GM19328 (cell line): Measurements from ENCODE around the gene C16orf89.
"Not testable (repeated sequence)": the region's sequence is repeated elsewhere in the genome, so short reads cannot be mapped to it uniquely, and the experiment has no call there.

Experiments
- ATAC-seq: cut with Tn5 transposase; IDR thresholded peaks from one replicate; pipeline ENCODE4 v1.9.1; 2021; ENCODE audit warnings: mild to moderate bottlenecking, moderate library complexity; ENCODE audit not compliant: unreplicated experiment

C16orf89 gene

DNA sequence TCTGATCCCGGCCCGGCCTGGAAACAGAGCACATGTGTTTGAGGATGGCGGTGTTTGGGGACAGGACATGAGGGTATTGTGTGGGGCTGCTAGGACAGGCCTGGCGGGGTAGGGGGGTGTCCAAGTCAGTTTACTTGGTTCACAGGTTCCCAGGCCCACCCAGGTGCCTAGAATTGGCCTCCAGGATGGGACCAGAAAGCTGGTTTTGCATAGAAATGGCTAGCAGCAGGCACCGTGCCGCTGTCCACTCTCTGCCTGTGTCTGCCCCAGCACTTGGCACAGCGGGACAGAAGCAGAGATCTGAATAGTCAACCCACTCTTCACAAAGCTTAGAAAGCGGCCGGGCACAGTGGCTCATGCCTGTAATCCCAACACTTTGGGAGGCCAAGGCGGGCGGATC is 20.0 kb upstream of the C16orf89 start:
- not testable (repeated sequence) for ATAC-seq

DNA sequence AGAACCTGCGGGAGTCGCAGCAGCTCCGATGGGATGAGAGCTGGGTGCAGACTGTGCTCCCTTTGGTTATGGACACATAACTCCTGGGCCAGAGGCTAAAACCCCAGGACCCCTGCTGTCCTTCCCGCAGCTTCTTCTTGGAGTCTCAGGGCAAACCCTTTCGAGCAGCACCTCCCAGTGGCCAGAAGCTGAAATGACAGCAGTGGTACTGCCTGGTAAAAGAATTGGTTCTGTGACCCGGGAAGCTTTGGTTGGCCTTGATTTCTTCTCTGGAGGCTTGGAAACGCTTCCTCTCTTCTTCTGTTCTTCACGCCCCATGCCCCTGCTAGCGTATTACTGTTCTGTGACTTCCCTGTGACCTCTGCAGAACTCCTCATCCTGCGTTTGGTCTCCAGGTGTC is 19.0 kb upstream of the C16orf89 start:
- ATAC-seq: not testable (repeated sequence)

DNA sequence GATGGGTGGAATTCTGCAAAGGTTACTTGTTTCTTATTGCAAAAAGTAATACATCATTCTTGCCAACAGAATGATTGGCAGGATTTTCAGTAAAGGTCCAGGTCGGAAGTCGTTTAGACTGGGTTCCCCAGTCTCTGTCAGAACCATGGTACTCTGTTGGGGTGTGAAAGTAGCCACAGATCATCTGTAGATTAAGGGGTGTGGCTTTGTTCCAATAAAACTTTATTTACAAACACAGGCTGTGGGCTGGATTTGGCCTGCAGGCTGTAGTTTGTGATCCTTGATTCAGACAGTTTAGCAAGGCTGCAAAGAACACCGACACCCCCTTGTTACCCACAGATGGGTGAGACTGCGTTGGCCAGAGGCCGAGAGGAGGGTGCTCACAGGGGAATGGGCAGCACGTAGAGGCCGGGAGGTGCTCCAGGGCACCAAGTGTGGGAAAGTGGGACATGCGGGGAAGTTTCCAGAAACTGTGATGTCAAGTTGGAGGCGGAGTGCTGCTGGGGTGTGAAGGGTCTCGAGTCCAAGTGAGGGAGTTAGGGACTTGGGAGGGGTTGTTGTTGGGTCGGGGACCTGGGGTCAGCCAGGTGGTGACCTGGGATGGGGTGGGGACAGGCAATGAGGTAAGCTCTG is 18.5 kb upstream of the C16orf89 start:
- ATAC-seq: not testable (repeated sequence)

DNA sequence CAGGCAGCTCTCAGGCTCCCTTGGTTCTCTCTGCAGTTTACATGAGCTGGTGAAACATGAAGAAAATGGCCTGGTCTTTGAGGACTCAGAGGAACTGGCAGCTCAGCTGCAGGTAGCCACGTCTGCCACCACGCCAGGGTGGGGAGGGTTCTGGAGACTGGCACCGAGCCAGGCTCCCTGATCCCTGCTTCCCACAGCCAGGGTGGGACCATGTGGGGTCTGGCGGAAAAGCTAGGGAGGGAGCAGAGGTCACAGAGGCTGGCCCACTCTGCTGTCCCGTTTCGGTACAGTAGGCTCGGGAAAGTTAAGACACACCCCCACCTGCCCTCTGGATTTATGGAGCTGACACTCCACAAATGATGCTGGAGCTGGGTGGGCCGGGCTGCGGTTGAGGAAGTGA is 17.9 kb upstream of the C16orf89 start:
- not testable (repeated sequence) for ATAC-seq

- ATAC-seq: not testable (repeated sequence)
Measured at GRCh38 chr16:5080996-5081395, 15.2 kb upstream of the C16orf89 start.

- ATAC-seq: not testable (repeated sequence)
Measured at GRCh38 chr16:5080461-5080860, 14.7 kb upstream of the C16orf89 start.

DNA sequence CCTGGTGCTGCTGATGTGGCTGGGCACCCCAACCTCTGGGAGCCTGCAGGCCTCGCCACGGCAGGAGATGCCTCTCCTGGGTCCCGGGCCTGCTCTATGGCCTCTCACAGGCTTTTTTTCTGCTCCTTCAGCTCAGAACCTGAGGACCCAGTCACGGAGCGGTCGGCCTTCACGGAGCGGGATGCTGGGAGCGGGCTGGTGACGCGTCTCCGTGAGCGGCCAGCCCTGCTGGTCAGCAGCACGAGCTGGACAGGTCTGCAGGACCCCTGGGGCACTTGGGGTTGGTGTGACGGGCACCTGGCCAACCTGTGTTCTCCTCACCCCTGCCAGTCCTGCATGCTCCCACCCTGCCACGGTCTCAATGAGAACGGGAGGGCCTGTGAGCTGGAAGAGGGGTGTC is 12.9 kb upstream of the C16orf89 start:
- ATAC-seq: no peak

DNA sequence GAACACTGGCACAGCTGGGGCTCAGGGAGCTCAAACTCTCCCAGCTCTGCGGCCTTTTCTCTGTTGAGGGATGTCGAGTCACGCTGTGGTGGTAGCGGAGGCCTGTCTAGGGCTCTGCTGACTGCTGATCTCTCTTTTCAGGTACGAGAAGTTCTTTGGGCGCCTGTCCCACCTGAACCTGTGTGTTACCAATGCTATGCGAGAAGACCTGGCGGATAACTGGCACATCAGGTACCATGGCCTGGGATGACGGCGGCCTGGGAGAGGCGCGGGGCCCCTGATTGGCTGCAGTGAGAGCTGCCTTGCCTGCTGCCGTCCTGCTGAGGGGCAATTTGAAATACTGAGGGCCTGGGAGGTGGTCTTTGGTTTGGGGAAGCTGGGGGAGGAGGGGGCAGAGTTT is 11.5 kb upstream of the C16orf89 start:
- ATAC-seq: no peak

- no peak for ATAC-seq
Measured at GRCh38 chr16:5075637-5076036, 9.9 kb upstream of the C16orf89 start.

DNA sequence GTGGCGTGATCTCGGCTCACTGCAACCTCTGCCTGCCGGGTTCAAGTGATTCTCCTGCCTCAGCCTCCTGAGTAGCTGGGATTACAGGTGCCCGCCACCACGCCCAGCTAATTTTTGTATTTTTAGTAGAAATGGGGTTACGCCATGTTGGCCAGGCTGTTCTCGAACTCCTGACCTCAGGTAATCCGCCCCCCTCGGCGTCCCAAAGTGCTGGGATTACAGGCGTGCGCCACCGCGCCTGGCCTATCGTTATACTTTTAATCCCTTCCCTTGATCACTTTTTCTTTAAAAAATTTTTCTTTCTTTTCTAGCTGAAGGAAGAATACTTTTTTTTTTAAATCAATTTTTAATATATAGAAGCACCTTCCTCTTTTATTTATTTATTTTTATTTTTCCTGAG is 8.0 kb upstream of the C16orf89 start:
- ATAC-seq: not testable (repeated sequence)

DNA sequence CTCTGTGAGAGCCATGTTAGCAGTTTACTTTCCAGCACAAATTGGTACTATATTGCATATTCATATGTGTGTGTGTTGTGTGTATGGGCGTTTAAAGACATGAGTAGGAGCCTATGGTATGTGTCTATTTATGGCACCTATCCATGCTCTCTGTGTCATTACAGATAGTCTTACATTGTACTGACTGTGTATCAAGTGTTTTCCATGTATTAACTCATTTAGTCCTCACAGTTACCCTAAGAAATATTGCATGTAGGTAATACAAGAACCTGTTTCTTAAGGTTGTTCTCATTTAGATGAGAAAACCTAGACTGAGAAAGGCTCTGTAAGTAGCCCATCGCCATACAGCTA is 7.5 kb upstream of the C16orf89 start:
- no peak for ATAC-seq

DNA sequence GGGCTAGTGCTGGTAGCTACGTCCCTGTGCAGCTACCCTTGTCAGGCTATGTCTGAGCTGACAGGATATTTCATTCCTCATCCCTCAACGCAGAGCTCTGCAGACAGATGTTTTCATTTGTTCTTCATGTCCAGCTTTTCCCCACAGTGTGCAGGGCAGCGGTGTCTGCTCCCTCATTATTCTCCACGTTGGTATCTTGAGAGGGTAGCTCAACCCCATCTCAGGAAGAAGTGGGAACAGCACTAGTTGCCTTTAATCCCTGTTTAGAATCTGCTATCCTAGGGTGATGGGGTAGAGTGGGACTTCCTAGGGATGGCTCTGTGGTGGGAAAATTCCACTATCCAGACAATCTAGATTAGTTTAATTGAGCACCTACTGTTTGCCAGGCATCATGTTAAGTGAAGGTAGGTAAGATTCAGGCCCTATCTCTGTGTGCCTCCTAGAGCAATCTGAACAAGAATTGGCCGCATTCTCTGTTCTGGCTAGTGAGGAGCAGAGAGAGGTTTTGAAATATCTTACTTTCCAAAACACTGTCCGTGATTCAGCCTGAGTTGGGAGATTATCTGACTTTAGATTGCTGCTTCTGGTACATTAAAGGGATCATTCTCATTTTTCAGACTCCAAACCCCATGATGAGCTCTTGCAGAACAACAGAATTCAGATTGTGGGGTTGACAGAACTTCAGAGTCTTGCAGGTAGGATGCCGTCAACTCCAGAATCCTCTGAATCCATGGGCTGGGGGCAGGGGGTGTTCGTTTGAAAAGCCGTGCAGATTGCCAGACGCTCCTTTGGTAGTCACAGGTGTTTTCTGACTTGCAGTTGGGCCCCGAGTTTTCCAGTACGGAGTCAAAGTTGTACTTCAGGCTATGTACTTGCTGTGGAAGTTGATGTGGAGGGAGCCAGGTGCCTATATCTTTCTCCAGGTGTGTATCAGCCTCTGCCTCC is 6.8 kb upstream of the C16orf89 start:
- no peak for ATAC-seq

DNA sequence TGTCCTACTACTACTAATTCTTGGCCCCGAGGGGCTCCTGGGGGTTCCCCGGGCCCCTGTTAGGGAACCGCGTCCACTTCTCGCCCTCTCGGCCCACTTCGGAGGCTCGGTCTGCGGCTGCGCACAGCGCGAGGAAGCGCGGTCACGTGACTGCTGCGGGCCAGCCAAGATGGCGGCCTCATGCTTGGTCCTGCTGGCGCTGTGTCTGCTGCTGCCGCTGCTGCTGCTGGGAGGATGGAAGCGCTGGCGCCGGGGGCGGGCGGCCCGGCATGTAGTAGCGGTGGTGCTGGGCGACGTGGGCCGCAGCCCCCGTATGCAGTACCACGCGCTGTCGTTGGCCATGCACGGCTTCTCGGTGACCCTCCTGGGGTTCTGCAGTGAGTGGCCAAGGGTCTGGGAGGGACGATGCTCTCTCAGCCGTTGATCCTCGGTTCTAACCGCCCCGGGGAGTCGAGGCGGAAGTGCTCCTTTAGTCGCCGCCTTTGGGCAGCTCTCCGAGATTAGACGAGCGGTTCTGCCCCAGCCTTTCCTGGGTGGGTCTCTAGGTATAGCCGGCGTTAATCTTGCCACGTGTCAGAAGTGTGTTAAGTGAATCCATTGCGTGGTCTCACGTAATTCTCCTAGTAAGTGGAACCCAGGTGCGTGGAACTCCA is 6.1 kb upstream of the C16orf89 start, which contains the start of gene ALG1:
Gene ALG1, plus strand, starts transcription at position 163 of the 653 bp plus-strand sequence. Its CDS starts 7 bp downstream, at position 170.
- ATAC-seq: peak; percentile 89

DNA sequence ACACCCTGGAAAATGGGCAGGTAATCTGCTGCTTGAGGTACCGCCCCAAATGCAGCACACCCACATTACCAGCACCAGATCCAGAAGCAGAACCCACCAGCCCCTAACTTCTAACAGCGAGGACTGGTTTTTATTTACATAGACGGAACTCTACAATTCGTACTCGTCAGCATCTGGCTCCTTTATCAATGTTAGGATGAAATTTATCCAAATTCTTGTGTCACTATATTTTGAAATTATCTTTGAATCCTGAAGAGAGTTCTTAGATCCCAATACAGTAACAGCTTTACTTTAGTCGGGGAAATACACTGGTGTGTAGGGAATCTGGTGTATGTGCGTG is 5.6 kb upstream of the C16orf89 start:
- no peak for ATAC-seq

DNA sequence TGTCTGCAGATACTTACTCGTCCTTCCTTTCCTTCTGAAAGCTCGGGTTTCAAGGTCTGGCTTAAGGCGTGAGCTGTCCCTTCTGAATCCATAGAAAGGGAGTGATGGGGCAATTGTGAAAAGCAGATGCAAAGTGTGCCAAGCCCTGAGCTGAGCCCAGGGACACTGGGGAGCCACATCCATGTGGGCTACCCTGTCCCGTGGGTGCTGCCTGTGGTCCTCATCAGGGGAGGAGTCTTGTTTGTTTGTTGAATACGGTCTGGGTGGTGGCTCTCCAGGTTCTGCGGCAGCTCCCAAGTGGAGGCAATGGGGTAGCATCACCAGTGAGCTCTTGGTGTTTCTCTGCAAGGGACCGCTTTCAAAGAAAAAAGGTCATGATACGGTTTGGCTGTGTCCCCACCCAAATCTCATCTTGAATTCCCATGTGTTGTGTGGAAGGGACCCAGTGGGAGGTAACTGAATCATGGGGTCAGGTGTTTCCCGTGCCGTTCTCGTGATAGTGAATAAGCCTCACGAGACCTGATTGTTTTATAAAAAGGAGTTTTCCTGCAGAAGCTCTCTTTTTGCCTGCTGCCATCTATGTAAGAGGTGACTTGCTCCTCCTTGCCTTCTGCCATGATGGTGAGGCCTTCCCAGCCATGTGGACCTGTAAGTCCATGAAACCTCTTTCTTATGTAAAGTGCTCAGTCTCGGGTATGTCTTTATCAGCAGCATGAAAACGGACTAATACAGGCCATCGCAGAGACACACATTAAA is 4.9 kb upstream of the C16orf89 start:
- no peak for ATAC-seq

DNA sequence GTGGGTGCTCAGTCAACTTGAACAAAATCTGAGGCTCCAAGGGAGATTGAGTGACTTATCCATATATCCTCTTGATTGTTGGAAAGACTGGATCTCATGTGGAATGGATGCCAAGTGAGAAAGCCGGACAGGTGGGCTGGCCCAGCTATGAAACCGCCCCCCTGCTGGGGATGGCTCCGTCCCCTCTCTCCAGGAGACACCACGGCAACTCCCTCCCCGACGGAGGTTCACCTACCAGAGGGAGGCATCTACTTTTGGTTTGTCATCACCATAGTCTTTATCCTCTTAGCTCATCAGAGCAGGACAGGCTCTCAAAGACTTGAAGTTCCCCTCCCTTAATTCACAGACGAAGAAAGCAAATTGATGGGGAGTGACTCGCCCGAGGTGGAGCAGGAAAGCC is 4.1 kb upstream of the C16orf89 start:
- no peak for ATAC-seq

DNA sequence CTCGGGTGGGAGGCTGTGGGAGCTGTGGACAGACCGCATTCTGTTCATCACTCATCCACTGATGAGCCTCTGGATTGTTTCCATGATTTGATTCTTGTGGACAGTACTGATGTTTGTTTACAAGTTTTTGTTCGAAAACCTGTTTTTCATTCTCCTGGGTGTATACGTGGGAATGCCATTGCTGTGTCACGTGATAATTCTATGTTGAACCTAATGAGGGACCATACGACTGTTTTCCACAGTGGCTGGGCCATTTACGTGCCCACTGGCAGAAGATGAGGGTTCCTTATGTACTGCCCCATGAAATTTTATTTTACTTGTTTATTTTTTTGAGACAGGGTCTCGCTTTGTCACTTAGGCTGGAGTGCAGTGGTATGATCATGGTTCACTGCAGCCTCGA is 3.3 kb upstream of the C16orf89 start:
- no peak for ATAC-seq

- no peak for ATAC-seq
Measured at GRCh38 chr16:5066511-5066910, 755 bp upstream of the C16orf89 start.

GRCh38 chr16:5065326-5065725 is 430 bp downstream of the C16orf89 start:
- ATAC-seq: no peak

DNA sequence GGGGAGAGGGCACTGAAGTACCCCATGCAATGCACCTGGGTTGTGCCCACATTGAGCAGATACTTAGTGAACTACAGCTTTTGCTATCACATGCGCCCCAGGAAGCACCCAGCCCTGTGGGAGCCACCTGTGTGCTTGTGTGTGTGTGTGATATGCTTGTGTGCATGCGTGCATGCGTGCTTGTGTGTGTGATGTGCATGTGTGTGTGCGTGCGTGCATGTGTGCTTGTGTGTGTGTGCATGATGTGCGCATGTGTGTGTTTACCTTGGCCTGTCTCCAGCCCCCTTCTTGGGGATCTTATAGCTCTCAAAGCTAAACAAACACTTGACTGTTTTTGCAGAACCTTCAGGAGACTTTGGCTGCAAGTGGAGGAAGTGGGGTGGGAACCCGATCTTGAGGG is 841 bp downstream of the C16orf89 start:
- ATAC-seq: no peak
